Activated naive CD4-positive, alpha-beta T cell treated with anti-CD3 and anti-CD28 coated beads, Interleukin-2, amount 50 U/mL, for 24 hours (primary cell): ENCODE results near the gene KRTAP27-1.

Source experiments
- H3K27ac Mint-ChIP-seq: one replicate; pipeline ENCODE4 v1.8.0; 2021; ENCODE audit warnings: mild to moderate bottlenecking, mixed read lengths
- H3K27me3 Mint-ChIP-seq: one replicate; pipeline ENCODE4 v1.8.0; 2021; ENCODE audit warnings: mixed read lengths
- H3K36me3 Mint-ChIP-seq: one replicate; pipeline ENCODE4 v1.8.0; 2021; ENCODE audit warnings: mixed read lengths
- H3K4me1 Mint-ChIP-seq: one replicate; pipeline ENCODE4 v1.8.0; 2021; ENCODE audit warnings: mixed read lengths
- H3K4me3 Mint-ChIP-seq: one replicate; pipeline ENCODE4 v1.8.0; 2021; ENCODE audit warnings: mild to moderate bottlenecking, mixed read lengths
- H3K9me3 Mint-ChIP-seq: one replicate; pipeline ENCODE4 v1.8.0; 2021; ENCODE audit warnings: mixed read lengths

KRTAP27-1 gene

DNA sequence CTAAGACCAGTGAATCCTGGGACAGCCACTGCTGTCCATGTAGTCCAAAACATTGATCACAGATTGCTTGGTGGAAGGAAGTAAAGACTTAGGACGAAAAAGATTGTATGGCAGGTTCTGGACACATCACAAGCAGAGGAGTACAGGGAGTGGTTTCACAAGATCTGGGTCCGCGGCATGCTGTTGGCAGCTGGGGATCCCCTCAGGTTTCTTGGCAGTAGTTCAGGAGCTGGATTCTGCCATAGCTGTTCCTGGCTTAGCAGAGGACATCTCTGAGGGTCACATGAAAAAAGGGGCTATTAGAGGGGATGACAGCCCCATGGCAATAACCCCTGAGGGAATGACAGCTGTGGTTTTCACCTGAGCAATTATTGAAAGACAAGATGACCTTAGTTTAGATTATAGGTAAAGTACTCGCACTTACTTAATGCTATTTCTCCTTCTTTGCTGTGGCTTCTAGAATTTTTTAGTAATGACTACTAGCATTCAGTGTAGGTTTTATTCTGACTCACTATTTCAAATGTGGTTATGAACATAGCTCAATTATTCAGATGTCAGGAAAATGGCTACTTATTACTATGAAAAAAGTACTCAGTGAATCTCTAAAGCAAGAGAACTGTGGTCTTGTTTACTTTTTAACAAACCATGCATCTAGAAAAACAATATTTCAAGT lies 8.2 kb downstream of the KRTAP27-1 start:
- peaks cover 9% of the 10 kb centered on the region for H3K27me3 Mint-ChIP-seq
- H3K9me3 Mint-ChIP-seq = peaks cover 11% of the 10 kb centered on the region
- H3K4me1 Mint-ChIP-seq = no peaks in the 10 kb centered on the region
- no peak overlapping the region for H3K4me3 Mint-ChIP-seq
- no peak overlapping the region for H3K27ac Mint-ChIP-seq
- no peaks in the 10 kb centered on the region for H3K36me3 Mint-ChIP-seq

DNA sequence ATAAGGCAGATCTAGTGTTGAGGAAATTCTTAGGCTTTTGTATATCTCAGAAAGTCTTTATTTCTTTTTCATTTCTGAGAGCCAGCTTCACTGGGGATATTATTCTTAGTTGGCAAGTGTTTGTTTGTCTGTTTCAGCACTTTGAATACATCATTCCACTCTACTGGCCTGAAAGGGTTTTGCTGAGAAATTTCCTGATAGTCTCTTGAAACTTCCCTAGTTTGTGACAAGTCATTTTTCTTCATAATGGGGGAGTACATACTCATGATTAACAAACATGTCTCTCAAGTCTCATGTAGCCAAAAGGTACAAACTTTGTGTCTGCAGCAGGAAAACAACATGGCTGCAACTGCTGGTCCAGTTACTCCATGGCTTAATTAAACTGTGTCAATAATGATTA lies 11.1 kb downstream of the KRTAP27-1 start:
- H3K36me3 Mint-ChIP-seq = no peaks in the 10 kb centered on the region
- H3K9me3 Mint-ChIP-seq = peaks cover 13% of the 10 kb centered on the region
- H3K27ac Mint-ChIP-seq = no peak overlapping the region
- H3K4me1 Mint-ChIP-seq = no peaks in the 10 kb centered on the region
- H3K4me3 Mint-ChIP-seq = no peak overlapping the region
- H3K27me3 Mint-ChIP-seq = peaks cover 9% of the 10 kb centered on the region

DNA sequence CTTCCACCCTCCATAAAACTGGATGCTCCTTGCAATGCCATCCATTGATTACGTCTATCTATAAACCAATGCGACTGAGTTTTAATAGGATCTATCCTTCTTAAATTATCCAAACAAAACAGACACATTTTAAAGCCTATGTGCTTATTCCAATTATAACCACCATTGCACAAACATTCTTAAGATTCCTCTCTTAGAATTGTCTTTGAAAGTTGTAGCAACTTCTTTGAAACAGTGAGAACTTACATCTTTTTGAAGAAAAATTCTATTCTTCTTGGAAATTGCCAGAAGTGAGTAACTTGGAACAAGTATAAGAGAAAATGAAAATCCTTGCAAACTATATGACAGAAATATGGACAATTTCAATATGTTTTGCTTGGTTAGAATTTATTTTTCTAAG lies 17.3 kb downstream of the KRTAP27-1 start, which contains the start of gene KRTAP26-1:
Gene KRTAP26-1, minus strand, starts transcription at position 101 of the 400 bp plus-strand sequence. CDS start 280 bp downstream, outside the sequence.
- H3K4me3 Mint-ChIP-seq = no peak within 1 kb of the TSS
- peaks cover 7% of the 10 kb centered on the region for H3K9me3 Mint-ChIP-seq
- H3K4me1 Mint-ChIP-seq = no peaks in the 10 kb centered on the region
- no peak within 1 kb of the TSS for H3K27ac Mint-ChIP-seq
- H3K36me3 Mint-ChIP-seq = no peaks in the 10 kb centered on the region
- peaks cover 5% of the 10 kb centered on the region for H3K27me3 Mint-ChIP-seq

DNA sequence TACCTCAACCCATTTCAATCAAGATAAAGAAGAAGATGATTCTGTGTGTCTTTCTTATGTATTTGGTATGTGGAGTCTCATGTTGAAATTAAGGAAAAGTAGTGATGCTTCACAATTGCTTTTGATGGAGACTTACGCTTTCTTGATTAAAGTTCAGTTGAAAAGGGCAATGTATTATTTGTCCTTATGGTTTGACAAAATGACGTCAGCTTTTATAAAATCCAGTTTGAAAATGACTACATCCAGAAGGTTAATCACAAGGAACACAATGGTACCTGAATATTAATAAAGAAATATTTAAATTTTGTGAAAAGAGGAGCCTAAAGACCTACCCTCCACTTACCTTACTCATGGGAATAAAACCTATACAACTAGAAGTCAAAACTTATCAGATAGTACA lies 21.8 kb downstream of the KRTAP27-1 start:
- no peak overlapping the region for H3K4me3 Mint-ChIP-seq
- peaks cover 5% of the 10 kb centered on the region for H3K27me3 Mint-ChIP-seq
- no peak overlapping the region for H3K27ac Mint-ChIP-seq
- H3K4me1 Mint-ChIP-seq = no peaks in the 10 kb centered on the region
- no peaks in the 10 kb centered on the region for H3K9me3 Mint-ChIP-seq
- H3K36me3 Mint-ChIP-seq = no peaks in the 10 kb centered on the region

DNA sequence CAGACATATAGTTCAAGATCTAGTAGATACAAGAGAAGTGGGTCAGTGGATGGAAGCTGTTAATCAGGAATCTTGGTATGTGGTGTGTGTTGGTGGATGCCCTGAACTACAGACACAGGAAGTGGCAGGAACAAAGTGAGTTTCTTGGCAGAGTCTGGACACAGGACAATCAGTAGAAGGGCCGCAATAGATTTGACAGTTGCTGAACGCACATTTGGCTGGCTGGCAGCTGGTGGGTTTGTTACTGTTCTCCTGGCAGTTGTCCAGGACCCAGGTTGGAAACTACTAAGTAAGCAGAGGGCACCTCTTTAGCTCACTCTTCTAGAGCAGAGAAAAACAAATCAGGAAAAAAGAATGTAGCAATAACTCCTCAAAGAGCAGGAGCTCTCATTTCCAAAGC lies 30.6 kb downstream of the KRTAP27-1 start:
- Mint-ChIP-seq H3K4me1 (no peaks in the 10 kb centered on the region), H3K27ac (no peak overlapping the region), H3K4me3 (no peak overlapping the region), H3K9me3 (no peaks in the 10 kb centered on the region), H3K27me3 (peaks cover 4% of the 10 kb centered on the region), H3K36me3 (no peaks in the 10 kb centered on the region)

DNA sequence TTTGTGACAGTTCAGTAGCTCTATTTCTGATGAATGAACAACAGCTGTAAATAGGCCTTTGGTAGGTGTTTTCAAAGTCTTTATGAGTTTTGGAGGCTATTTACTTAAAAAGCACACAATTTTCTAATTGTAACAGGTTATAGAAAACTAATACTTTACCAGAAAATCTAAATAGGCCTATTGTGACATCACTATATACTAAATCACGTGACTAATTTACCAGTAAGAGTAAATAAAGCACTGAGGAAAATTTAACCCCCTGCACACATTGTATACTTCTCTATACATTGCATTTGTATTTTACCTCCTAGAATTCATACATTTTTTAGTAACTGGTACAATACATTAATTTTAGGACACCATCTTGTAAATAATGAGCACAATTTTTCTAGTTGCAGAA lies 32.4 kb downstream of the KRTAP27-1 start:
- H3K4me3 Mint-ChIP-seq = no peak overlapping the region
- H3K36me3 Mint-ChIP-seq = no peaks in the 10 kb centered on the region
- H3K27ac Mint-ChIP-seq = no peak overlapping the region
- peaks cover 5% of the 10 kb centered on the region for H3K9me3 Mint-ChIP-seq
- H3K27me3 Mint-ChIP-seq = peaks cover 4% of the 10 kb centered on the region
- no peaks in the 10 kb centered on the region for H3K4me1 Mint-ChIP-seq

DNA sequence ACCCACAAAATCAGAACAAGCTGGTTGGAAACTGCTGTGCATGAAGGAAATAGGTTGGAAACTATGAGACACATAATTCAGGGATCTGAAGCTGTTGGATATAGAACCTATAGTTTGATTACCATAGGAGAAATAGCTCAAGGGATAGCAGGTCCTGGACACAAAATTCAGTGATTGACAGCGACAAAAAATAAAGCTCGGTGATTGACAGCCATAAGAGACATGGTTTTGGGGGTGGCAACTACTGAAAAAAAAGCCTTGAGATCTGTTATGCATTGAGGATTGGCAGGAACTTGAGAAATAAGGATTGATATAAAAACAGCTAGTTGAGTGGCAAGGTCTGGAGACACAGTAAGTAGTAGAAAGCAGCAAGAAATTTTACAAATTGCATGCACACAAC lies 48.3 kb downstream of the KRTAP27-1 start, which contains the start of gene KRTAP25-1:
Gene KRTAP25-1, minus strand, starts transcription at position 300 of the 400 bp plus-strand sequence. Its CDS starts 24 bp downstream, at position 276.
- H3K9me3 Mint-ChIP-seq = no peaks in the 10 kb centered on the region
- H3K27me3 Mint-ChIP-seq = peaks cover 3% of the 10 kb centered on the region
- no peak within 1 kb of the TSS for H3K27ac Mint-ChIP-seq
- H3K36me3 Mint-ChIP-seq = no peaks in the 10 kb centered on the region
- H3K4me1 Mint-ChIP-seq = no peaks in the 10 kb centered on the region
- H3K4me3 Mint-ChIP-seq = no peak within 1 kb of the TSS
